PFSK-1 (cell line): Measurements from ENCODE around the gene ACADS.

ENCODE experiments used
- FOXP2 ChIP-seq: optimal IDR thresholded peaks from 2 replicates; pipeline ENCODE3; 2011; ENCODE audit warnings: borderline replicate concordance, control low read depth, inconsistent platforms; ENCODE audit not compliant: insufficient read depth; ENCODE audit errors: extremely low read length, extremely low read depth
- POLR2AphosphoS5 ChIP-seq: IDR thresholded peaks from 2 replicates; pipeline ENCODE4 v1.6.1; 2012; ENCODE audit warnings: low read depth, mild to moderate bottlenecking, control low read depth, low read length, moderate library complexity
- REST ChIP-seq, 2 experiments: IDR thresholded peaks; 2 replicates each; pipeline versions ENCODE4 v1.6.1 to v1.8.0; 2011 to 2012; ENCODE audit warnings: low read depth in 2 of 2, low read length in 2 of 2, control low read depth in 1 of 2, inconsistent platforms in 1 of 2, mild to moderate bottlenecking in 1 of 2, moderate library complexity in 1 of 2; ENCODE audit not compliant: insufficient read depth in 1 of 2
- SIN3A ChIP-seq: IDR thresholded peaks from 2 replicates; pipeline ENCODE4 v1.6.1; 2012; ENCODE audit warnings: mild to moderate bottlenecking, low read length, moderate library complexity, borderline replicate concordance; ENCODE audit not compliant: insufficient read depth
- TAF1 ChIP-seq: IDR thresholded peaks from 2 replicates; pipeline ENCODE4 v1.6.1; 2012; ENCODE audit warnings: low read length, control low read depth, borderline replicate concordance; ENCODE audit not compliant: insufficient read depth

Gene ACADS

GRCh38 chr12:120774169-120774916 is 48.7 kb downstream of the ACADS start:
- TF ChIP-seq POLR2AphosphoS5: no peak
- TF ChIP-seq TAF1: no peak
- no peak for TF ChIP-seq SIN3A
- no peak for TF ChIP-seq FOXP2
- TF ChIP-seq REST (IDR thresholded peaks at IDR 0.05; ENCODE audit: insufficient read depth in 1 of 2, low read depth in 2 of 2, low read length in 2 of 2): no peak

DNA sequence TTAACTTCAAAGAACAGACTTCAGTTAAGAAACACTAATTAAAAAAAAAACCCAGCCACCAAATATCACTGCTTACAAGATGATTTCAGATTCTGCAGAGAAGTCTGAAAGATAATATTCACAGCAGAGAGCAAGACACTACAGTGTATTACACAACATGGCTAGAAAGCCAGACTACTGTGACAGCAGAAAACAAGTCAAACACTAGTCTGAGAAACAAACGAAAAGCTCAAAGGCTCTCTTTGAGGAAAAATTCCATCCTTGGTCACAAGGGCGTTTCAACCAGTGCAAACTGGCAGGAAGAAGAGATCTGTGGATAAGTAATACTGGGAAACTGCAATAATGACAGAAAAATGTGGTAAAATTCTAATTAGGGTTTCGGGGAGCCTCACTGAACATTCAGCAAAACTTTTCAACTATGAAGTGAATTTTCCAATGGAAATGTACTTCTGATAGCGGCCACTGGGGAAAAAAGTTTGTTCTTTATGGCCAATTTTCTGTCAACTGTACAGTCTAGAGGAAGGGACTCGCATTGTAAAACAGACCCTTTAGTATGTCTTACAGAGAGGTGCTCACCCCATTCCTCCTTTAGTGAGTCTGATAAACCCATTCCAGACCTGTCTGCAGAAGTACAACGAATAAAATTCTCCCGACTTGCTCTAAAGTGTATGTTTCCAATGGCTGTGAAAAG is 50.4 kb downstream of the ACADS start:
- TF ChIP-seq SIN3A: no peak
- no peak for TF ChIP-seq FOXP2
- TF ChIP-seq POLR2AphosphoS5: no peak
- no peak for TF ChIP-seq REST (IDR thresholded peaks at IDR 0.05; ENCODE audit: insufficient read depth in 1 of 2, low read depth in 2 of 2, low read length in 2 of 2)
- no peak for TF ChIP-seq TAF1

GRCh38 chr12:120783197-120783596 is 57.6 kb downstream of the ACADS start:
- TF ChIP-seq POLR2AphosphoS5 (no peak), REST (IDR thresholded peaks at IDR 0.05; ENCODE audit: insufficient read depth in 1 of 2, low read depth in 2 of 2, low read length in 2 of 2) (no peak), TAF1 (no peak), SIN3A (no peak), FOXP2 (no peak)

DNA sequence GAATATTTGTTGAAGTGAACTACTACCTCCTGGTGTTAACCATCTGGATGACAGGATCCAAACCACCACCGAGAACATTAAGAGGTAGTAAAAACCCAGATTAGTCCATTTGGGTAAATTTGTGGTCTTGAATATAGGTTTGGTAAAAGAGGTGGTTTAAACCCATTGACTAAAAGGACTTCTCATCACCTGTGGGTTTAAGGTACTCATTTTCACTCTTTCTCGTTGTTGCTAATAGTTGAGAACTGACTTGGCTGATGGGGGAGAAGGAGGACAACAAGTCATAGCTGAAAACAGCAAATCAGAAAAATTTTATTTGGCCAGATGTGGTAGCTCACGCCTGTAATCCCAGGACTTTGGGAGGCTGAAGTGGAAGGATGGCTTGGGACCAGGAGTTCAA is 59.2 kb downstream of the ACADS start:
- TF ChIP-seq TAF1 (no peak), POLR2AphosphoS5 (no peak), REST (IDR thresholded peaks at IDR 0.05; ENCODE audit: insufficient read depth in 1 of 2, low read depth in 2 of 2, low read length in 2 of 2) (no peak), FOXP2 (no peak), SIN3A (no peak)
